Gastroesophageal sphincter (tissue), 4 donors: ENCODE measurements around the gene KDM4C. TPM values are rescaled to one million over a fixed set of nuclear protein-coding genes. Genes with fewer than 3 reads are reported as not detected.
"Not testable (repeated sequence)": the region's sequence is repeated elsewhere in the genome, so short reads cannot be mapped to it uniquely, and the experiment has no call there.

Experiments used
- ATAC-seq: fragments of 150-250 bp; one replicate; pipeline ENCODE4 v1.9.1; 2016; ENCODE audit warnings: mild to moderate bottlenecking, moderate library complexity
- H3K27ac ChIP-seq, 4 donors: fragments of 200-600 bp; sonication (generic) in 3 of 4; 1 replicate in 3 of 4; 2 replicates in 1 of 4; pipeline ENCODE4 v1.5.1; 2016 to 2019
- H3K27me3 ChIP-seq: fragments of 200-600 bp; sonication (generic); one replicate; pipeline ENCODE4 v1.5.1; 2019
- H3K36me3 ChIP-seq, 2 donors: fragments of 200-600 bp; sonication (generic); one replicate each; pipeline ENCODE4 v1.5.1; 2019; ENCODE audit warnings: control low read depth in 1 of 2
- H3K4me1 ChIP-seq, 3 donors: fragments of 200-600 bp; sonication (generic); 1 replicate in 2 of 3; 2 replicates in 1 of 3; pipeline ENCODE4 v1.5.1; 2016 to 2019; ENCODE audit warnings: control low read depth in 2 of 3
- H3K4me3 ChIP-seq, 2 donors: fragments of 200-600 bp; sonication (generic); one replicate each; pipeline ENCODE4 v1.5.1; 2019; ENCODE audit warnings: mild to moderate bottlenecking in 1 of 2, moderate library complexity in 1 of 2
- H3K9me3 ChIP-seq, 3 donors: fragments of 200-600 bp; sonication (generic); one replicate each; pipeline ENCODE4 v1.5.1; 2017 to 2019; ENCODE audit warnings: control low read depth in 2 of 3
- CTCF ChIP-seq, 4 experiments: fragments of 200-600 bp in 2 of 4; fragments of 450-650 bp in 2 of 4; sonication (generic) in 1 of 4; IDR thresholded peaks; one replicate each; pipeline ENCODE4 v1.5.1; 2017 to 2019; ENCODE audit warnings: antibody characterized with exemption in 4 of 4, mild to moderate bottlenecking in 2 of 4, moderate library complexity in 2 of 4
- EP300 ChIP-seq: sonication (generic); formaldehyde crosslinking; IDR thresholded peaks from one replicate; pipeline ENCODE4 v1.6.1; 2017; ENCODE audit warnings: antibody characterized with exemption, mild to moderate bottlenecking
- POLR2A ChIP-seq, 2 donors: fragments of 450-650 bp; IDR thresholded peaks; one replicate each; pipeline ENCODE4 v1.6.1; 2017; ENCODE audit warnings: antibody characterized with exemption in 2 of 2, mild to moderate bottlenecking in 2 of 2, moderate library complexity in 1 of 2
- POLR2AphosphoS5 ChIP-seq: sonication (generic); formaldehyde crosslinking; IDR thresholded peaks from one replicate; pipeline ENCODE4 v1.6.1; 2017; ENCODE audit warnings: antibody characterized with exemption
- WGBS, 2 donors: methylation state at CpG; one replicate each; pipeline ENCODE4 v1.1.5; 2018; ENCODE audit warnings: low coverage in 1 of 2; 5-methylcytosine and 5-hydroxymethylcytosine counted together
- total RNA-seq, 4 donors: library from RNA; depleted of rRNA; stranded (reverse); fragments of >200 nt; gene quantifications; one replicate each; pipeline ENCODE4 v1.1.0, GENCODE V29; 2016

The KDM4C gene
- total RNA-seq, 4 donors from 2014 or later, result 17.7 to 65.2 (median 29.5) TPM

- Histone ChIP-seq H3K36me3 (peaks cover 0 to 14% of the 10 kb centered on the region in 2 donors), H3K27ac (no peak overlapping the region), H3K9me3 (no peaks in the 10 kb centered on the region), H3K4me1 (no peaks in the 10 kb centered on the region), H3K4me3 (no peak overlapping the region), H3K27me3 (no peaks in the 10 kb centered on the region)
- ATAC-seq, result no peak
- TF ChIP-seq POLR2A (IDR thresholded peaks at IDR 0.05) (no peak), EP300 (no peak), CTCF (IDR thresholded peaks at IDR 0.05) (no peak), POLR2AphosphoS5 (no peak)
- 85 to 100% methylated on average over 4 of the region's 4 CpGs for WGBS, 2 donors
Measured at GRCh38 chr9:6802926-6803325, 45.2 kb downstream of the KDM4C start.

GRCh38 chr9:6805532-6805931 lies 47.8 kb downstream of the KDM4C start:
- Histone ChIP-seq H3K27me3 (no peaks in the 10 kb centered on the region), H3K9me3 (no peaks in the 10 kb centered on the region), H3K27ac (no peak overlapping the region), H3K36me3 (peaks cover 0 to 20% of the 10 kb centered on the region in 2 donors), H3K4me1 (no peaks in the 10 kb centered on the region), H3K4me3 (no peak overlapping the region)
- ATAC-seq, result no peak
- 14 to 36% methylated on average over 1 of the region's 1 CpG for WGBS, 2 donors
- TF ChIP-seq POLR2AphosphoS5 (no peak), CTCF (IDR thresholded peaks at IDR 0.05) (no peak), POLR2A (IDR thresholded peaks at IDR 0.05) (no peak), EP300 (no peak)

GRCh38 chr9:6806318-6806717 lies 48.5 kb downstream of the KDM4C start:
- not testable (repeated sequence) for H3K4me3 ChIP-seq, ATAC-seq, H3K9me3 ChIP-seq, H3K4me1 ChIP-seq, H3K27ac ChIP-seq, H3K27me3 ChIP-seq
- peaks cover 0 to 24% of the 10 kb centered on the region in 2 donors for H3K36me3 ChIP-seq
- WGBS, 2 donors, result 92 to 98% methylated on average over 5 to 6 of the region's 6 CpGs

GRCh38 chr9:6807669-6808068 lies 49.9 kb downstream of the KDM4C start:
- not testable (repeated sequence) for ATAC-seq, H3K27me3 ChIP-seq, H3K4me1 ChIP-seq, H3K27ac ChIP-seq, H3K4me3 ChIP-seq, H3K9me3 ChIP-seq
- H3K36me3 ChIP-seq, result peaks cover 0 to 24% of the 10 kb centered on the region in 2 donors
- WGBS, 2 donors, result no CpG with 5 or more reads among the region's 30 CpGs

- peaks cover 0 to 24% of the 10 kb centered on the region in 2 donors for H3K36me3 ChIP-seq
- no peak overlapping the region for H3K27ac ChIP-seq
- 52 to 85% methylated on average over 2 to 4 of the region's 4 CpGs for WGBS, 2 donors
- no peaks in the 10 kb centered on the region for H3K9me3 ChIP-seq
- TF ChIP-seq CTCF (IDR thresholded peaks at IDR 0.05), result no peak
- TF ChIP-seq EP300, result no peak
- TF ChIP-seq POLR2AphosphoS5, result no peak
- no peak for TF ChIP-seq POLR2A (IDR thresholded peaks at IDR 0.05)
- H3K27me3 ChIP-seq, result no peaks in the 10 kb centered on the region
- H3K4me3 ChIP-seq, result no peak overlapping the region
- H3K4me1 ChIP-seq, result no peaks in the 10 kb centered on the region
- no peak for ATAC-seq
Measured at GRCh38 chr9:6811436-6811835, 53.7 kb downstream of the KDM4C start.

GRCh38 chr9:6816581-6816980 lies 58.8 kb downstream of the KDM4C start:
- WGBS, 2 donors, result 87 to 100% methylated on average over 3 of the region's 3 CpGs
- Histone ChIP-seq H3K27me3 (no peaks in the 10 kb centered on the region), H3K4me1 (no peaks in the 10 kb centered on the region), H3K4me3 (no peak overlapping the region), H3K27ac (no peak overlapping the region), H3K36me3 (peaks cover 0 to 12% of the 10 kb centered on the region in 2 donors), H3K9me3 (no peaks in the 10 kb centered on the region)
- no peak for ATAC-seq
- TF ChIP-seq POLR2A (IDR thresholded peaks at IDR 0.05) (no peak), EP300 (no peak), POLR2AphosphoS5 (no peak), CTCF (IDR thresholded peaks at IDR 0.05) (no peak)
